Activated T-cell treated with anti-CD3 and anti-CD28 coated beads, Interleukin-2, amount 50 U/mL, for 72 hours (primary cell): ENCODE results near the gene ABCB7. TPM values are rescaled to one million over a fixed set of nuclear protein-coding genes. Genes with fewer than 3 reads are reported as not detected.
"Not testable (repeated sequence)": the region's sequence is repeated elsewhere in the genome, so short reads cannot be mapped to it uniquely, and the experiment has no call there.

Source experiments
- ATAC-seq, 2 donors: fragments of 150-1000 bp; cut with Tn5 transposase; replicated peaks in 1 of 2; 2 replicates each; pipeline ENCODE4 v1.10.0; 2021; ENCODE audit warnings: moderate library complexity in 2 of 2, mild to moderate bottlenecking in 1 of 2
- DNase-seq, 2 donors: peaks; one replicate each; pipeline ENCODE4 v3.0.0; 2021 to 2022; ENCODE audit warnings: mixed read lengths in 1 of 2
- H3K27ac Mint-ChIP-seq: one replicate; pipeline ENCODE4 v1.8.0; 2022; ENCODE audit warnings: mild to moderate bottlenecking, moderate library complexity, mixed read lengths
- H3K27me3 Mint-ChIP-seq: one replicate; pipeline ENCODE4 v1.8.0; 2022; ENCODE audit warnings: low read depth, mixed read lengths
- H3K36me3 Mint-ChIP-seq, 2 donors: one replicate each; pipeline ENCODE4 v1.8.0; 2022; ENCODE audit warnings: mixed read lengths in 2 of 2, mild to moderate bottlenecking in 1 of 2; ENCODE audit not compliant: insufficient read depth in 2 of 2
- H3K4me1 Mint-ChIP-seq: one replicate; pipeline ENCODE4 v1.8.0; 2022; ENCODE audit warnings: low read depth, mixed read lengths
- H3K4me3 Mint-ChIP-seq, 2 donors: one replicate each; pipeline ENCODE4 v1.8.0; 2022; ENCODE audit warnings: mild to moderate bottlenecking in 2 of 2, mixed read lengths in 2 of 2, moderate library complexity in 2 of 2
- H3K9me3 Mint-ChIP-seq, 2 donors: one replicate each; pipeline ENCODE4 v1.8.0; 2022; ENCODE audit warnings: mixed read lengths in 2 of 2
- total RNA-seq, 2 donors: library from RNA; stranded (reverse); gene quantifications; one replicate each; pipeline ENCODE4 v1.2.3, GENCODE V29; 2022

Gene ABCB7
- total RNA-seq, 2 donors from 2014 or later: 44.0 to 53.2 TPM

GRCh38 chrX:75071334-75071733, 84.7 kb downstream of the ABCB7 start:
- Mint-ChIP-seq H3K9me3 (no peaks in the 10 kb centered on the region), H3K4me3 (no peak overlapping the region)

GRCh38 chrX:75067931-75068330, 88.2 kb downstream of the ABCB7 start:
- Mint-ChIP-seq H3K4me1 (peaks cover 6% of the 10 kb centered on the region), H3K4me3 (no peak overlapping the region), H3K9me3 (no peaks in the 10 kb centered on the region), H3K27ac (peak overlapping the region; percentile 63), H3K27me3 (peaks cover 13% of the 10 kb centered on the region), H3K36me3 (peaks cover 0 to 3% of the 10 kb centered on the region in 2 donors)
- DNase-seq: peak in 1 of 2 donors; percentile 0
- peak in 1 of 2 donors; percentile 53 for ATAC-seq

More at GRCh38 chrX:75071334-75071733, 84.7 kb downstream of the ABCB7 start:
- DNase-seq: no peak
- Mint-ChIP-seq H3K27ac (no peak overlapping the region), H3K27me3 (peaks cover 13% of the 10 kb centered on the region), H3K36me3 (peaks cover 0 to 5% of the 10 kb centered on the region in 2 donors), H3K4me1 (peaks cover 6% of the 10 kb centered on the region)
- no peak for ATAC-seq

- H3K9me3 Mint-ChIP-seq: no peaks in the 10 kb centered on the region
Observed at GRCh38 chrX:75061701-75062100, 94.4 kb downstream of the ABCB7 start.

GRCh38 chrX:75051047-75051446, 105.0 kb downstream of the ABCB7 start:
- peaks cover 6% of the 10 kb centered on the region for H3K27me3 Mint-ChIP-seq
- peaks cover 3 to 9% of the 10 kb centered on the region in 2 donors for H3K36me3 Mint-ChIP-seq
- no peak overlapping the region for H3K4me3 Mint-ChIP-seq
- no peak for ATAC-seq
- H3K4me1 Mint-ChIP-seq: no peaks in the 10 kb centered on the region
- no peak for DNase-seq
- H3K9me3 Mint-ChIP-seq: peaks cover 6% of the 10 kb centered on the region in 2 donors
- no peak overlapping the region for H3K27ac Mint-ChIP-seq

More at GRCh38 chrX:75061701-75062100, 94.4 kb downstream of the ABCB7 start:
- no peaks in the 10 kb centered on the region for H3K27me3 Mint-ChIP-seq
- H3K27ac Mint-ChIP-seq: no peak overlapping the region
- peaks cover 7% of the 10 kb centered on the region for H3K4me1 Mint-ChIP-seq
- H3K36me3 Mint-ChIP-seq: peaks cover 0 to 9% of the 10 kb centered on the region in 2 donors
- no peak overlapping the region for H3K4me3 Mint-ChIP-seq
- peak; percentile 87 to 96 for ATAC-seq
- peak; percentile 3 to 4 for DNase-seq

GRCh38 chrX:75045369-75045768, 110.7 kb downstream of the ABCB7 start:
- no peak for ATAC-seq
- H3K27ac Mint-ChIP-seq: no peak overlapping the region
- peaks cover 6 to 7% of the 10 kb centered on the region in 2 donors for H3K9me3 Mint-ChIP-seq
- no peaks in the 10 kb centered on the region for H3K4me1 Mint-ChIP-seq
- peaks cover 7 to 11% of the 10 kb centered on the region in 2 donors for H3K36me3 Mint-ChIP-seq
- no peak overlapping the region for H3K4me3 Mint-ChIP-seq
- no peaks in the 10 kb centered on the region for H3K27me3 Mint-ChIP-seq
- DNase-seq: no peak

GRCh38 chrX:75044142-75044541, 111.9 kb downstream of the ABCB7 start:
- H3K4me1 Mint-ChIP-seq, H3K4me3 Mint-ChIP-seq, ATAC-seq, H3K9me3 Mint-ChIP-seq, H3K27me3 Mint-ChIP-seq, H3K27ac Mint-ChIP-seq, DNase-seq: not testable (repeated sequence)
- peaks cover 7 to 11% of the 10 kb centered on the region in 2 donors for H3K36me3 Mint-ChIP-seq

- peak; percentile 8 to 10 for DNase-seq
- peak in 1 of 2 donors; percentile 32 for ATAC-seq
- Mint-ChIP-seq H3K4me3 (no peak overlapping the region), H3K9me3 (peaks cover 4 to 10% of the 10 kb centered on the region in 2 donors), H3K4me1 (no peaks in the 10 kb centered on the region), H3K27ac (no peak overlapping the region), H3K27me3 (peaks cover 9% of the 10 kb centered on the region), H3K36me3 (peaks cover 8 to 9% of the 10 kb centered on the region in 2 donors)
Observed at GRCh38 chrX:75038925-75039324, 117.2 kb downstream of the ABCB7 start.

Other genes with a start within 250 kb of the ABCB7 start
- under 1 TPM; 0.24 to 0.65 TPM for gene NEXMIF, start 230.8 kb downstream of the ABCB7 start, total RNA-seq
- gene UPRT, start 117.8 kb upstream of the ABCB7 start, total RNA-seq: 10 to 100 TPM; 24.9 to 36.4 TPM